Body of pancreas (tissue), 4 donors: ENCODE measurements around the gene LTB4R. TPM values are rescaled to one million over a fixed set of nuclear protein-coding genes. Genes with fewer than 3 reads are reported as not detected.
A peak's percentile ranks its signal among the peaks of the same experiment; 100 is the strongest.

Experiments
- ATAC-seq: fragments of 150-250 bp; one replicate; pipeline ENCODE4 v1.9.1; 2016
- DNase-seq, 4 donors: peaks; one replicate each; pipeline ENCODE4 v3.0.0-alpha.2; 2019
- H3K27ac ChIP-seq, 4 donors: fragments of 200-600 bp; sonication (generic); 1 replicate in 3 of 4; 2 replicates in 1 of 4; pipeline versions ENCODE4 v1.5.1 to v1.6.1; 2016 to 2019; ENCODE audit warnings: mild to moderate bottlenecking in 1 of 4, mixed read lengths in 1 of 4, moderate library complexity in 1 of 4
- H3K27me3 ChIP-seq, 2 donors: fragments of 200-600 bp; sonication (generic); one replicate each; pipeline ENCODE4 v1.6.0; 2016; ENCODE audit warnings: mild to moderate bottlenecking in 1 of 2
- H3K36me3 ChIP-seq, 2 donors: fragments of 200-600 bp; sonication (generic); replicated peaks in 1 of 2; 2 replicates each; pipeline ENCODE4 v1.5.1; 2016; ENCODE audit warnings: low read depth in 2 of 2; ENCODE audit not compliant: insufficient read depth in 1 of 2
- H3K4me1 ChIP-seq: fragments of 200-600 bp; sonication (generic); one replicate; pipeline ENCODE4 v1.6.0; 2016
- H3K4me3 ChIP-seq, 2 donors: fragments of 200-600 bp; sonication (generic); 1 replicate in 1 of 2; 2 replicates in 1 of 2; pipeline ENCODE4 v1.5.1; 2016 to 2019
- H3K9me3 ChIP-seq, 3 donors: fragments of 200-600 bp; sonication (generic); 1 replicate in 2 of 3; 2 replicates in 1 of 3; pipeline ENCODE4 v1.5.1; 2016
- CTCF ChIP-seq, 7 experiments: fragments of 450-650 bp in 4 of 7; fragments of 200-600 bp in 3 of 7; sonication (generic) in 3 of 7; IDR thresholded peaks; one replicate each; pipeline ENCODE4 v1.5.1; 2016 to 2019; ENCODE audit warnings: antibody characterized with exemption in 7 of 7
- POLR2A ChIP-seq, 3 donors: fragments of 450-650 bp; IDR thresholded peaks; one replicate each; pipeline ENCODE4 v1.6.1; 2016; ENCODE audit warnings: antibody characterized with exemption in 3 of 3, mild to moderate bottlenecking in 2 of 3
- WGBS, 2 donors: methylation state at CpG; one replicate each; pipeline ENCODE4 v1.1.5; 2017; 5-methylcytosine and 5-hydroxymethylcytosine counted together
- intact Hi-C: fragments of 100-400 bp; cut with DNase I; formaldehyde crosslinking; loops from one replicate; pipeline ENCODE4 v1.15.1; 2023
- total RNA-seq, 2 donors: library from RNA; depleted of rRNA; stranded (reverse); fragments of >200 nt; gene quantifications; one replicate each; pipeline ENCODE4 v1.1.0, GENCODE V29; 2016

LTB4R gene
- total RNA-seq, 2 donors from 2014 or later = 3.6 to 9.1 TPM

DNA sequence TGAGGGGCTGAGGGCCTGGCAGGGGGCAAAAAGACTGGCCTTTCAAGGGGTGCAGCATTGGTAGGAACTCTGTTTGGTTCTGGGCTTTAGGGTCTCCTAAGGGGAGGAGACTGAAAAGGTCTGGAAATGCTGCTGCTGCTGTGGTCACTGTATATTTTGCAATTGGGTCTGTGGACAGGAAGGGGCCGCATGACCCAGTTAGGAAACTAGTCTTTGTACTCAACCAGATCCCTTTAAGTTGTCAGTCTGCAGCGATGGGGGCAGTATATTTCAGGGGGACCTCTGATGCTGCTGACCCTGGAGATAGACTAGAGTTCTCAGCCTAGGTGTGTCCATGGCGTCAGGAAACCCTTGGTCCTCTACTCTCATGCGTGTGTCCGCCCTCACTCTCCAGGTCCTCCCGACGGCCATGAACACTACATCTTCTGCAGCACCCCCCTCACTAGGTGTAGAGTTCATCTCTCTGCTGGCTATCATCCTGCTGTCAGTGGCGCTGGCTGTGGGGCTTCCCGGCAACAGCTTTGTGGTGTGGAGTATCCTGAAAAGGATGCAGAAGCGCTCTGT, 4.0 kb downstream of the LTB4R start:
- intact Hi-C loops = no loop called here
- no peak for DNase-seq
- Histone ChIP-seq H3K4me1 (peaks cover 28% of the 10 kb centered on the region), H3K27ac (peak overlapping the region in 1 of 4 donors; percentile 36), H3K27me3 (no peaks in the 10 kb centered on the region), H3K36me3 (no peaks in the 10 kb centered on the region), H3K4me3 (no peak overlapping the region), H3K9me3 (no peaks in the 10 kb centered on the region)
- ATAC-seq = no peak
- 74 to 95% methylated on average over 5 to 10 of the region's 10 CpGs for WGBS, 2 donors
- TF ChIP-seq POLR2A (IDR thresholded peaks at IDR 0.05) (no peak), CTCF (IDR thresholded peaks at IDR 0.05) (no peak)

DNA sequence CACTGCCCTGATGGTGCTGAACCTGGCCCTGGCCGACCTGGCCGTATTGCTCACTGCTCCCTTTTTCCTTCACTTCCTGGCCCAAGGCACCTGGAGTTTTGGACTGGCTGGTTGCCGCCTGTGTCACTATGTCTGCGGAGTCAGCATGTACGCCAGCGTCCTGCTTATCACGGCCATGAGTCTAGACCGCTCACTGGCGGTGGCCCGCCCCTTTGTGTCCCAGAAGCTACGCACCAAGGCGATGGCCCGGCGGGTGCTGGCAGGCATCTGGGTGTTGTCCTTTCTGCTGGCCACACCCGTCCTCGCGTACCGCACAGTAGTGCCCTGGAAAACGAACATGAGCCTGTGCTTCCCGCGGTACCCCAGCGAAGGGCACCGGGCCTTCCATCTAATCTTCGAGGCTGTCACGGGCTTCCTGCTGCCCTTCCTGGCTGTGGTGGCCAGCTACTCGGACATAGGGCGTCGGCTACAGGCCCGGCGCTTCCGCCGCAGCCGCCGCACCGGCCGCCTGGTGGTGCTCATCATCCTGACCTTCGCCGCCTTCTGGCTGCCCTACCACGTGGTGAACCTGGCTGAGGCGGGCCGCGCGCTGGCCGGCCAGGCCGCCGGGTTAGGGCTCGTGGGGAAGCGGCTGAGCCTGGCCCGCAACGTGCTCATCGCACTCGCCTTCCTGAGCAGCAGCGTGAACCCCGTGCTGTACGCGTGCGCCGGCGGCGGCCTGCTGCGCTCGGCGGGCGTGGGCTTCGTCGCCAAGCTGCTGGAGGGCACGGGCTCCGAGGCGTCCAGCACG, 4.7 kb downstream of the LTB4R start:
- intact Hi-C loops = no loop called here
- ATAC-seq = peak; percentile 63
- Histone ChIP-seq H3K27me3 (no peaks in the 10 kb centered on the region), H3K9me3 (no peaks in the 10 kb centered on the region), H3K27ac (peak overlapping the region in 1 of 4 donors; percentile 36), H3K36me3 (no peaks in the 10 kb centered on the region), H3K4me1 (peaks cover 21% of the 10 kb centered on the region), H3K4me3 (no peak overlapping the region)
- WGBS, 2 donors = 31 to 58% methylated on average over 18 to 61 of the region's 70 CpGs
- TF ChIP-seq POLR2A (IDR thresholded peaks at IDR 0.05) = no peak
- peak in 4 of 7 experiments; percentile 8 to 30 (median 28) for TF ChIP-seq CTCF (IDR thresholded peaks at IDR 0.05)
- peak in 3 of 4 donors; percentile 35 to 53 (median 48) for DNase-seq

- H3K4me1 ChIP-seq = peaks cover 15% of the 10 kb centered on the region
- no peaks in the 10 kb centered on the region for H3K9me3 ChIP-seq
- peak; percentile 7 for ATAC-seq
- H3K4me3 ChIP-seq = no peak overlapping the region
- peak overlapping the region in 1 of 4 donors; percentile 13 for H3K27ac ChIP-seq
- DNase-seq = no peak
- 62 to 65% methylated on average over 11 to 18 of the region's 18 CpGs for WGBS, 2 donors
- no peak for TF ChIP-seq CTCF (IDR thresholded peaks at IDR 0.05)
- no peak for TF ChIP-seq POLR2A (IDR thresholded peaks at IDR 0.05)
- H3K27me3 ChIP-seq = no peaks in the 10 kb centered on the region
- intact Hi-C loops = no loop called here
- H3K36me3 ChIP-seq = no peaks in the 10 kb centered on the region
Observed at GRCh38 chr14:24316597-24316950, 5.3 kb downstream of the LTB4R start.

DNA sequence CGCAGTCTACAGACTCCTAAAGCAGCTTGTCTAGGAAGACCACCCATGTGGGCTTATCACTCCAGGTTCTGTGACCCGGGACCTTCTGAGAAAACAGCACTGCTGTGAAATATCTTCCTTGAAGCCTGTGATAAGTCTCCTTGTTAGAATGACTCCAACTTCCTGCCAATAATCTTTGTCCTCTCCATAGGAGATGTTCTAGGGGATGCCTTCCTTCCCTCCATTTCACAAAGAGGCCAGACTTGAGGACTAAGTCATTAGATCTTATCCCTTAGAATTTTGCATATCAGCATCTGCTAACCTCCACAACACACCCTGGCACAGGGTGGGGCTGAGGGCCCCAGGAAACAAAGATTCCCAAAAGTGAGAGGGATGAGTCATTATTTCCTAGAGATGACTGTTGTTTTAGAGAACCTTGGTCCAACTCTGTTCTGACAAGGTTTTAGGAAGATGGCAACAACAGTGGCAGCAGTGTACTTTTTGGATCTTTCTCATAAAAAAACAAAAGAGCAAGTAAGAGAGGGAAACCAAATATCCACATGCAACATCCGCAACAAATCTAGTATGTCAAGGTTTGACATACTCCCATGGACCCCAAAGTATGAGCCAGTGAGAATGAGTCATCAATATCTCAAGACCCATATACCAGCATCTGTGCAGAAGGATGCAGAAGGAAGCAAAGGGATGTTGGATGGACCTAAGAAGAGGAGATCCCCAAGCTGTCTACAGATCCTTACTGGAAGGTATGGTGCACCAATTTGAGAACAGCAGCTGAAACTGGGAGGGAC, 6.0 kb downstream of the LTB4R start:
- peaks cover 9% of the 10 kb centered on the region for H3K4me1 ChIP-seq
- H3K9me3 ChIP-seq = no peaks in the 10 kb centered on the region
- no peak overlapping the region for H3K27ac ChIP-seq
- intact Hi-C loops = no loop called here
- TF ChIP-seq POLR2A (IDR thresholded peaks at IDR 0.05) (no peak), CTCF (IDR thresholded peaks at IDR 0.05) (no peak)
- no peaks in the 10 kb centered on the region for H3K27me3 ChIP-seq
- WGBS, 2 donors = 72 to 84% methylated on average over 3 of the region's 3 CpGs
- no peak overlapping the region for H3K4me3 ChIP-seq
- H3K36me3 ChIP-seq = no peaks in the 10 kb centered on the region
- DNase-seq = no peak
- ATAC-seq = no peak
